GM18870 (cell line): Measurements from ENCODE around the gene CETN2.
A peak's percentile ranks its signal among the peaks of the same experiment; 100 is the strongest.
"Not testable (repeated sequence)": the region's sequence is repeated elsewhere in the genome, so short reads cannot be mapped to it uniquely, and the experiment has no call there.

Experiments
- ATAC-seq: cut with Tn5 transposase; IDR thresholded peaks from one replicate; pipeline ENCODE4 v1.9.1; 2021; ENCODE audit warnings: moderate library complexity; ENCODE audit not compliant: unreplicated experiment

CETN2 gene

GRCh38 chrX:152830312-152831305, at the start of gene CETN2, which contains the start of gene NSDHL:
Gene CETN2 (minus strand): TSS chrX:152830757. CDS start chrX:152830710, 47 bp downstream.
Gene NSDHL (plus strand): TSS chrX:152831063. CDS start chrX:152846325, 15,262 bp downstream.
- ATAC-seq = peak; percentile 96

DNA sequence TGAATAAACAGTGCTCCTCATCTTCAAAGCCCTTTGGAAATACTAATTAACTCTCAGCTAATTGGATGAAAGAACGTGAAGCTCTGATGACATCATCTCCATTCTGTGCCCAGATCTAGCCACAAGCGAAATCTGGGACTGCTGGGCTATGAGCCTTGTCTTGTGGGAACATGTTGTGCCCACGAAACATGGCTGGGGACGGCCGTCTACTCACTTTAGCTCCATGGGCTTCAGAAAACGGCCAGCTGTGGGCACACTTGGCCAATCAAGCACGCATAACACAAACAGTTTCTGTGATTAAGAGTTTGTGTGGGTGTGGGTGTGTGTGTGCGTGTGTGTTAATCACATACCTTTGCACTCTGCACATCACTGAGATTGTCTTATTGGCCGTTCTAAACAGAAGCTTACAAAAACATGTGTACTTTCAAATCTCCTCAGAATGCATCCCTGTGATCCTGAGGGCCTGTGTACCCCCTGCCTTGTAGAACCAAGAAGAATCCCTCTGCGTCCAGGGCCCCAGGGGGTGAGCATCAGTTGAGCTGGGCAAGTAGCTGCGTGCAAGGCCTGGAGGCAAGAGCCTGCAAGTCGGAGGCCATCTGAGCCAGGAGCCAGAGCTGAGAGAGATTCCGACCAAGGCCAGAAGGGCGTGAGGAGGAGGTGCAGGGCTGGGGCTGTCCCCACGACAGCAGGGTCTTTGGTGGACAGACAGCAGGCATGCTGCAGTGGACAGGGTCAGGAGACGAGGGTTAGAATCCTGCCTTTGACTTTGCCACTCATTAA, 48.6 kb upstream of the CETN2 start:
- no peak for ATAC-seq

DNA sequence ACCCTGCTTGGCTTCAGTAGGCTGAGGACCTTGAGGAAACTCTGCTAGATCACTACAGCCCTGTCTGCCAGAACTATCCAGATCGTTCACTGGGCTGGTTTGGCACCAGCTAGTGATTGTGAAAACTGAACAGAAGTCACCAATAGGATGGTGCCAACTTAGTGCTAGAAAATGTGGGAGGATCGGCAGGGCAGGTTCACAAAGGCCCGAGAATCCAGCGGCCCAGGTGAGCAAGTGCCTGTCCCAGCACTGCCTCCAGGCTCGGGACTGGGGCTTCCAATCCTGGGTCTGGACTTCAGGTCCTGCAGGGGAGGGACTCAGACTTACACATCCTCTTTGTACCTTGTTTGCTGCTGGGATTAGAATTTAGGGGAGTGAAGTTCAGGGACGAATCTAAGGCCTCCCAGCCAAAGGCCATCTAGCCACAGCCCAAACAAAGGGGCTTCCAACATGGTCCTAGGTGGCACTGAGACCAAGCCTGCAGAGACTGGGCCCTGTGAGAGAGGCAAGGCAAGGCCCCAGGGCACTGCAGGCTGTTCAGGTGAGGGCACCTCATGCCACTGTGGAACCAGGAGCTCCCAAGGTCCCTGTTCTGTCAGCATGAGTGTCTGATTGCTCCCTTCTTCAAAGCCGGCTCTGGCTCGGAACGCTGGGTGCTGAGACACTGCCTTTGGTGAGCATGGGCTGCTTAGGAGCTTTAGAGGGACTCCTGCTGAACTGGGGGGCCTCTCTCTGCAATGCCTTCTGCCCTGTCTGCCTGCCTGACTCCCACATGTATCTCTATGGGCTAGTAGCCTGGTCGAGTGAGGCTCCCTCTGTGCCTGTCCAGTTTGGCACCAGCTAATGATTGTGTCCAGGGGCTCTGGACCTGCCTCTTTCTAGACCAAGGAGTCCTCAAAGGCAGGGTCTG, 46.6 kb upstream of the CETN2 start:
- ATAC-seq = no peak

DNA sequence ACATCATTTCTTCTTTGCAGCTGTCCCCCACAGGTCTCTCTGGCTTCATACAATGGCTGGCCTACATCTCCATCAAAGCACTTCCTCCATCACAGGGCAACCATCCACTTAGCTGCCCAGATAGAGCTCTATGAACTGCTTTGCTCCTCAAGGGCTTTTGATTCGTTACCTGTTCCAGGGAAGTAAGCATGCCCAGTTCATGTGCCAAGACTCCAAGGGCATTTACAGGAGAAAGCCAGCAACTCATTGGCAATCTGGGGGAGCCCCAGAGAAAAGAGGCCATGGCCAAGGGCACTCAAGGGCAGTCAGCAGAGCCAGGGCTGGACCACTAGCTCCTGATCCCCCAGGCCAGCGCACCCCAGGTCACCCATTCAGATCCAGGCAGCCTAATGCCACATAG, 42.8 kb upstream of the CETN2 start:
- ATAC-seq = no peak

DNA sequence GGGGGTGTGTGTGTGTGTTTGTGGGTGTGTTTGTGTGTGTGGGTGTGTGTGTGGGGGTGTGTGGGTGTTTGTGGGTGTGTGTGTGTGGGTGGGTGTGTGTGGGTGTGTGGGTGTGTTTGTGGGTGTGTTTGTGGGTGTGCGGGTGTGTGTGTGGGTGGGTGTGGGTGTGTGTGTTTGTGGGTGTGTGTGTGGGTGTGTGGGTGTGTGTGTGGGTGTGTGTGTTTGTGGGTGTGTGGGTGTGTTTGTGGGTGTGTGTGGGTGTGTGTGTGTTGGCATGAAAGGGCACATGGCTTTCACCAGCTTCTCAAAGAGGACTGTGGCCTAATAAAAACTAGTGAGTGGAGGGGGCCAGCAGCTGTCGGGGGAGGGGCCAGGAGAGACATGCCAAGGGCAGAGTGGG, 42.0 kb upstream of the CETN2 start:
- no peak for ATAC-seq

DNA sequence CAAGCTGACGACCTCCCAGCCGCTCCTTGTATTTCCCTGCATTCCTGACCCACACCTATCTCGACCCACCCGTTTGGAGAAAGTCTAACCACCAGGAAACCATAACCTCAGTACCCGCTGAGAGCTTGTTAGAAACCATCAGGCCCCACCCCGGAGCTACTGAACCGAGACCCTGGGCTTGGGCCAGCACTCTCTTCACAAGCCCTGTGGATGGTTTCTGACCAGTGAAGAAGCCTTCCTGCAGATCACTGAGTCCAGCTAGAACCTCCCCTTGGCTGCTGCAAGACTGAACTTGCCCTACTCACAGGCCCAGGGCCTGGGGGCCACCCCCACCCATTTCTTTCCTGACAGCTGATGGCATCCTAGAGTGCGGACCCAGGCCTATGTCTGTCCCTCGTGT, 40.7 kb upstream of the CETN2 start:
- ATAC-seq = no peak

- no peak for ATAC-seq
These were observed 39.4 kb upstream of the CETN2 start for GRCh38 chrX:152869972-152870371.

GRCh38 chrX:152866386-152866785, 35.8 kb upstream of the CETN2 start:
- ATAC-seq = no peak

- ATAC-seq = no peak
These were observed 34.8 kb upstream of the CETN2 start for GRCh38 chrX:152865232-152865920.

DNA sequence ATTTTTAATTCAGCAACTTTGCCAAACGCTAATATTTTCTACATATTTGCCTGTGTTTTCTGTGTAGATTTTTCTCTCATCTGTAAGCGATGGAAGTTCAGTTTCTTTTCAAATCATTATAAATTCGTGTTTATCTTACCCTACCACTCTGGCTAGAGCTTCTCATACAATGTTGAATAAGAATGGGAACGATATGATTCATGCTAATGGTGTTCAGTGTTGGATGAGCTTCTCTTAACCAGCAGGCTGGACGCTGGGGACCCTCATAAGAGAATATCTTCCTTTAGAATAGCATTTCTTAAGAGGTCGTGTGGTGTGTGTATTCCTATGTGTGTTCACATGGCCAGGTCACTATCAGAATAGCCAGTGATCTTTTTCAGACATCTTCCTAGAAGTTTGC, 31.3 kb upstream of the CETN2 start:
- ATAC-seq = no peak

DNA sequence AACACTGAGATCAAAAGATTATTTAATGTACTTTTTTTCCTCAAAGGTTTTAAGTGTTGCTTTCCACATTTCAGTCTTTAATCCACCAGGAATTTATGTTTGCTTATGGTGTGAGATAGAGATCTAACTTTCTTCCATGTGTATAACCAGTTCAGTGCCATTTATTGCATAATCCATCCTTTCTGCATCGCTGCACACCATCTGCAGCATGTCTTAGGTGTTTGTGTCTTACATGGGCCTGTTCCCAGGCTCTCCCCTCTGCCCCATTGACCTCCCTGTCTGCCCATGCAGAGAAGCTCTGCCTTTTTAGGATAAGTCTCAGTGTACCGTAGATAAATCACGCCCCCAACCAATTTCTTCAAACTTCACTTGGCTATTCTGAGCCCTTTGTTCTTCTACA, 30.6 kb upstream of the CETN2 start:
- no peak for ATAC-seq

DNA sequence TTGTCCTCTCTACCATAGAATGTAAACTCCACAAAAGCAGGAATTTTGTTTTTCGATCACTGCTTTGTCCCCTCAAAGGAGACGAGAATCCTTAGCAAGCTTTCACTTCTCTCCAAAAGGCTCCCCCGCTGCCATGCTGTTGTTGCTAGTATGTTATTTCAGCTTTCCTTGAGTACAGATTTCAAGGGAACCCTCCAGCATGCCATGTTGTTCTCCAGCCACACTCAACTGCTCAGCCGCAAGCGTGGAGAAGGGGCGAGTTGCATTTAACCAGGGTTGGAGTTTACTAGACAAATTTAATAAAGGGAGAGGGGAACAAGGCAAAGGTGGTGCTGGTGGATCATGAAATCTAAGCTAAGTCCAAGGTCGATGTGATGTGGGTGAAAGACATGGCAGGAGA, 23.4 kb upstream of the CETN2 start:
- no peak for ATAC-seq

DNA sequence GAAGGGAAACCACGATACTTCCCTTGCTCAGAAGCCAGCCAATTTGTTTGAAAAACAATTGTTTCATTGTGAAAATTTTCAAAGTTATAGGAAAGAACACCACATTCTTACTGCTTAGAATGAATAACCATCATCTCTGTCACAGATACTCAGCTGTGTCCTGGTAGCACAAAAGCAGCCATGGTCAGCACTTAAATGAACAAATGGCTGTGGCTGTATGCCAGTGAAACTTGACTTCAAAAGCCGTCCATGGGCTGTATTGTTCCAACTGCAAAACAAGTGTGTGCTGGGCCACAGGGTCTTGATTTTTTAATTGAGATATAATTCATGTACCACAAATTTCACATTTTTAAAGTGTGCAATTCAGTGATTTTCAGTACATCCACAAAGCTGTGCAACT, 19.9 kb upstream of the CETN2 start:
- no peak for ATAC-seq

DNA sequence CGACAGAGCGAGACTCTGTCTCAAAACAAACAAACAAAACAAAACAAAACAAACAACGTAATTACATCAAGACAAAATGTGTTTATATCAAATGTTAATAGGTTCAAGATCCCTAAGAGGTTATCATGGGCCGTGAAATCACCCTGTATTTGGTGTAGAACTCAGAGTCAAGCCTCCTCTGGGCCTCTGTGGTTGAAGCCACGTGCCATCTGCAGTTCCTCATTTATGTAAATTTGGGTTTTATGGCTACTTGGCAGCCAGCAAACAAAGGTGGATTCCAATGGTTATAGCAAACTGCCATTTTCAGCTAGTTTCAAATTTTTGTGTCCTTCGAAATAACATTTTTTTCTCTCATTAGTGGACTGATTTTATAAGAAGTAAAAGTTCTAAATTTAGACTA, 16.7 kb upstream of the CETN2 start:
- ATAC-seq = no peak

DNA sequence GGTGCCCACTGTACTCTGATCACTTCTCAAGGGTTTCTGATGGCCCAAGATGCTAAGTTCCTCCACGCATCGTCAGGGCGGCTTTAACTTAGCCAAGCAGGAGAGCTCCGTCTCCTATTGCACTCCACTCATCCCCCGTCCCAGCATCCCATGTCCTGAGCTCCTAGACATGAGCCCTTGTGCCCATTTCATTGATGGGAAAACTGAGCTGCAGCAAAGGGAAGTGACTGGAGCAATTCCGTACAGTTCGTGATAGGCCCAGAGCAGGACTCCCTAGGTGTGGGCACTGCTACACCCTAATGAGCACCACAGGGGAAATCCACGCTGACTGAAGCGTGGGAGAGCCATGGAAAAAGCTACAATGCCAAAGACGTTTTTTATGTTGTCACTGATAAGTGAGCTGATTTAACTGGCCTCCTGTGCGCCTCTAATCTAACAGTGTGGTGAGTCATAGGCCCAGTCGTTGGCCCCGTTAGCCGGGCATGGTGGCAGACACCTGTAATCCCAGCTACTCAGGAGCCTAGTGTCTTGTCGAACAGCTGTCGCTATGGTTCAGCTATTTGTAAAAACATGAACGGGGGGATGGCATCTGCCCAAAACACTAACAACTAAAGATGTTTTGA, 15.2 kb upstream of the CETN2 start:
- no peak for ATAC-seq

- ATAC-seq = no peak
These were observed 13.7 kb upstream of the CETN2 start for GRCh38 chrX:152844256-152844655.

DNA sequence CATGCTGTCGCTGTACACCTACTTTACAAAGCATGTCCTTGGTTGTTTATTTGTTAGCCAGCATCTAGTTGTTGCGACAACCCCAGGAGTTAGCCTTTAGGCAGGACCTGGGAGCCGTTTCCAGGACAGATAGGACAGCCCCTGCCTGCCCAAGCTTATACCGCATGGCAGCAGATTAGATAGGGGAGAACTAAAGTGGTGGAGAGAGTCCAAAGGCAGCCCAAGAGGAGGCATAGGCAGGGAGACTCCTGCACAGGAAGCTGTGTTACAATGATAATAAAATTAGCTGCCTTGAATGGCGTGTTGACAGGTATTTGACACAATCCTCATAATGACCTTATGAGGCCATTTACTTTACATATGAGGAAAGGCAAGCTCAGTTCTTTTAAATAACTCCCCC, 13.3 kb upstream of the CETN2 start:
- ATAC-seq = no peak

DNA sequence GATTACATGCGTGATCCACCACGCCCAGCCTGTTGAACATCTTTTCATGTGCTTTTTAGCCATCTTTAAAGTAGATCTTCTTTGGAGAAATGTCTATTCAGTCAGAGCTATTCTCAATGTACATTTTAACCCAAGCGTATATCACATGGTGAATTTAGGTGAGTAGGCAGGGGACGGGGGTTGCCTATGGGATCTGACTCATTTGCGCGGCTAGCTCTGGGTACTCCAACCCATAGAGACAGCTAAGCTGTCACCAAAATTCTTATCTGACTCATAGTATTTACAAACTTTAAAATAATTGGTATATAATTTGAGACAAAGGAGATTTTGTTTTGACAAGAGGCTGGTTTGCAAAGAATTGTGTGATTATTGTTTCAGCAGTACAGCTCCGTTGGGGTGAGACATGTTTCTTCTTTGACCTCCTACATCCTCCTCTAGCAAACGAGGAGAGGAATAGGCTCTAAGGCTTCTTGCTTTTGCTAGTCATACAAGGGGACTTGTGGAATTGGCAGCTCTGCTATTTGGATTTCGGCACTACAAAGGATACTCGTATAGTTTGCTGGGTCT, 12.3 kb upstream of the CETN2 start:
- no peak for ATAC-seq

DNA sequence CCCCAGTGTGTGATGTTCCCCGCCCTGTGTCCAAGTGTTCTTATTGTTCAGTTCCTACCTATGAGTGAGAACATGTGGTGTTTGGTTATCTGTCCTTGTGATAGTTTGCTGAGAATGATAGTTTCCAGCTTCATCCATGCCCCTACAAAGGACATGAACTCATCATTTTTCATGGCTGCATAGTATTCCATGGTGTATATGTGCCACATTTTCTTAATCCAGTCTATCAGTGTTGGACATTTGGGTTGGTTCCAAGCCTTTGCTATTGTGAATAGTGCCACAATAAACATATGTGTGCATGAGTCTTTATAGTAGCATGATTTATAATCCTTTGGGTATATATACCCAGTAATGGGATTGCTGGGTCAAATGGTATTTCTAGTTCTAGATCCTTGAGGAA, 4.9 kb upstream of the CETN2 start:
- ATAC-seq = not testable (repeated sequence)
